SU-DHL-6 (cell line): ENCODE data around the gene CHCHD3.

Source experiments
- H2AFZ ChIP-seq: fragments of 200-600 bp; sonication (generic); 2 replicates; pipeline ENCODE4 v1.6.1; 2014; ENCODE audit warnings: low read depth, mild to moderate bottlenecking, moderate library complexity, mixed read lengths, antibody characterized with exemption, low read length; ENCODE audit not compliant: severe bottlenecking
- H3F3A ChIP-seq: fragments of 200-600 bp; shearing (Covaris generic); 2 replicates; pipeline ENCODE4 v1.6.0; 2016; ENCODE audit warnings: antibody characterized with exemption, mild to moderate bottlenecking; ENCODE audit not compliant: insufficient read depth
- H3K27ac ChIP-seq: fragments of 200-600 bp; sonication (generic); 2 replicates; pipeline ENCODE4 v1.5.1; 2016; ENCODE audit warnings: low read depth, mild to moderate bottlenecking, low read length, moderate library complexity, mixed read lengths
- H3K27me3 ChIP-seq: fragments of 200-600 bp; sonication (generic), shearing (Covaris generic); 2 replicates; pipeline ENCODE4 v1.6.0; 2014; ENCODE audit warnings: mild to moderate bottlenecking, low read length
- H3K36me3 ChIP-seq: fragments of 200-600 bp; sonication (generic); 2 replicates; pipeline ENCODE4 v1.6.1; 2014; ENCODE audit warnings: mild to moderate bottlenecking, low read length, mixed read lengths
- H3K4me2 ChIP-seq: fragments of 300-600, 200-600 bp; shearing (Covaris generic), sonication (generic); 2 replicates; pipeline ENCODE4 v1.6.0; 2014; ENCODE audit warnings: low read length, low read depth, mild to moderate bottlenecking; ENCODE audit not compliant: poor library complexity, severe bottlenecking
- H3K4me3 ChIP-seq: fragments of 200-600 bp; sonication (generic); 2 replicates; pipeline ENCODE4 v1.5.1; 2014; ENCODE audit warnings: antibody characterized with exemption, low read length, mild to moderate bottlenecking, mixed read lengths; ENCODE audit not compliant: insufficient read depth, poor library complexity, severe bottlenecking
- H3K79me2 ChIP-seq: fragments of 200-600 bp; sonication (generic); 2 replicates; pipeline ENCODE4 v1.6.1; 2014; ENCODE audit warnings: mild to moderate bottlenecking, low read length, moderate library complexity; ENCODE audit not compliant: insufficient read depth
- H3K9ac ChIP-seq: fragments of 200-600 bp; sonication (generic); 2 replicates; pipeline ENCODE4 v1.7.0; 2014; ENCODE audit warnings: mild to moderate bottlenecking, low read length
- H3K9me2 ChIP-seq: fragments of 200-600 bp; sonication (generic); replicated peaks from 2 replicates; pipeline ENCODE4 v1.6.1; 2014; ENCODE audit warnings: low read length; ENCODE audit not compliant: insufficient read depth
- H3K9me3 ChIP-seq: fragments of 200-600 bp; sonication (generic); 2 replicates; pipeline ENCODE4 v1.6.1; 2014; ENCODE audit warnings: low read length, mixed read lengths; ENCODE audit not compliant: insufficient read depth
- H4K20me1 ChIP-seq: fragments of 200-600 bp; sonication (generic); 2 replicates; pipeline ENCODE4 v1.6.1; 2014; ENCODE audit warnings: low read depth, mild to moderate bottlenecking, antibody characterized with exemption, low read length, moderate library complexity, mixed read lengths
- EZH2phosphoT487 ChIP-seq: fragments of 200-600 bp; sonication (generic), shearing (Covaris generic); conservative IDR thresholded peaks from 2 replicates; pipeline ENCODE4 v1.6.1; 2018; ENCODE audit warnings: mild to moderate bottlenecking, antibody characterized with exemption, low read length, moderate library complexity, mixed read lengths
- TF ChIP-seq, protein P1 (sequence below): fragments of 200-600 bp; sonication (generic); IDR thresholded peaks from one replicate; pipeline ENCODE4 v1.5.1; 2017; ENCODE audit warnings: antibody characterized with exemption, mild to moderate bottlenecking, low read length, moderate library complexity; ENCODE audit not compliant: insufficient read depth, poor library complexity, severe bottlenecking

CHCHD3 gene

DNA sequence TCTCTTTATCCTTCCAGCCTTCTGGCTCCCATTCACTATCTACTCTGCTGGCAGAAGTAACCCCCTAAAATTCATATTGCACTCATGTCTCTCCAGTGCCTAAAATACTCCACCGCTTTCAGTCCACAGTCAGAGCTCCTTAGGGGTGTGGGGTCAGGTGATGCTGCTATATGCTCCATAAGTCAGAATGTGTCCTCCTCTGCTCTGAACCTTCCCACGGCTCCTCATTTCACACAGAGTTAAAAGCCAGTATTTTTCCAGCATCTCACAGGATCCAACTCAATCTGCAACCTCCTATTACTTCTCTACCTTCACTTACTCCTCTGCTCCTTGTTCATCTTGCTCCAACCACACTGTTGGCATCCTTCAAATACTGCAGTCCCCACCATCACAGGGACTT, 31.1 kb upstream of the CHCHD3 start:
- Histone ChIP-seq H3K79me2 (no peaks in the 10 kb centered on the region), H3K27me3 (no peaks in the 10 kb centered on the region), H3K4me3 (no peak overlapping the region)

DNA sequence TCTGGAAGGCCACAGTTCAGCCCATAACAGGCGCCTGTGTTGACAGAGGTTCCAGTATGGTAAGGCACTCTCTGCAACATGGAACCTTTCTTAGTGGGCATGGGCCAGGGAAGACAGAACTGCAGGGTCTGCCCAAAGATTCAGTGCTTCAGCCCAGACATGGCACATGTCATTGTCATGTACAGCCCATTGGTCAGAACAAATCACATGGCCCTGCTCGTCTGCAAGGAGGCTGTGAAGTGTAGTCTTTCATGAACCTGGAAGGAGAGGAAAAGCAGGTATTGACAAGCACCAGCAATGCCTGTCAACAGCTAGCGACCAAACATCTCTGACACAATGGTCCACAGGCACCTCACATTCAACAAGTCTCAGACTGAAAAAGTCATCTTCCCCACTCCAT, 30.4 kb upstream of the CHCHD3 start:
- Histone ChIP-seq H3K79me2 (no peaks in the 10 kb centered on the region), H3K9ac (no peak overlapping the region), H3K36me3 (no peaks in the 10 kb centered on the region), H3K27ac (no peak overlapping the region), H3F3A (no peaks in the 10 kb centered on the region), H3K9me3 (no peaks in the 10 kb centered on the region), H4K20me1 (no peaks in the 10 kb centered on the region), H3K4me2 (no peak overlapping the region), H3K9me2 (no peaks in the 10 kb centered on the region), H3K27me3 (no peaks in the 10 kb centered on the region), H3K4me3 (no peak overlapping the region), H2AFZ (no peak overlapping the region)
- no peak for TF ChIP-seq EZH2phosphoT487
- TF ChIP-seq, protein P1, sequence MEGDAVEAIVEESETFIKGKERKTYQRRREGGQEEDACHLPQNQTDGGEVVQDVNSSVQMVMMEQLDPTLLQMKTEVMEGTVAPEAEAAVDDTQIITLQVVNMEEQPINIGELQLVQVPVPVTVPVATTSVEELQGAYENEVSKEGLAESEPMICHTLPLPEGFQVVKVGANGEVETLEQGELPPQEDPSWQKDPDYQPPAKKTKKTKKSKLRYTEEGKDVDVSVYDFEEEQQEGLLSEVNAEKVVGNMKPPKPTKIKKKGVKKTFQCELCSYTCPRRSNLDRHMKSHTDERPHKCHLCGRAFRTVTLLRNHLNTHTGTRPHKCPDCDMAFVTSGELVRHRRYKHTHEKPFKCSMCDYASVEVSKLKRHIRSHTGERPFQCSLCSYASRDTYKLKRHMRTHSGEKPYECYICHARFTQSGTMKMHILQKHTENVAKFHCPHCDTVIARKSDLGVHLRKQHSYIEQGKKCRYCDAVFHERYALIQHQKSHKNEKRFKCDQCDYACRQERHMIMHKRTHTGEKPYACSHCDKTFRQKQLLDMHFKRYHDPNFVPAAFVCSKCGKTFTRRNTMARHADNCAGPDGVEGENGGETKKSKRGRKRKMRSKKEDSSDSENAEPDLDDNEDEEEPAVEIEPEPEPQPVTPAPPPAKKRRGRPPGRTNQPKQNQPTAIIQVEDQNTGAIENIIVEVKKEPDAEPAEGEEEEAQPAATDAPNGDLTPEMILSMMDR, result no peak

More for the DNA sequence above, 31.1 kb upstream of the CHCHD3 start:
- no peak overlapping the region for H2AFZ ChIP-seq
- no peaks in the 10 kb centered on the region for H3K36me3 ChIP-seq
- no peak for TF ChIP-seq EZH2phosphoT487
- TF ChIP-seq, protein P1, result no peak
- H3K9me3 ChIP-seq, result no peaks in the 10 kb centered on the region
- H3K9me2 ChIP-seq, result no peaks in the 10 kb centered on the region
- no peaks in the 10 kb centered on the region for H3F3A ChIP-seq
- no peak overlapping the region for H3K27ac ChIP-seq
- H3K4me2 ChIP-seq, result no peak overlapping the region
- no peaks in the 10 kb centered on the region for H4K20me1 ChIP-seq
- H3K9ac ChIP-seq, result no peak overlapping the region

DNA sequence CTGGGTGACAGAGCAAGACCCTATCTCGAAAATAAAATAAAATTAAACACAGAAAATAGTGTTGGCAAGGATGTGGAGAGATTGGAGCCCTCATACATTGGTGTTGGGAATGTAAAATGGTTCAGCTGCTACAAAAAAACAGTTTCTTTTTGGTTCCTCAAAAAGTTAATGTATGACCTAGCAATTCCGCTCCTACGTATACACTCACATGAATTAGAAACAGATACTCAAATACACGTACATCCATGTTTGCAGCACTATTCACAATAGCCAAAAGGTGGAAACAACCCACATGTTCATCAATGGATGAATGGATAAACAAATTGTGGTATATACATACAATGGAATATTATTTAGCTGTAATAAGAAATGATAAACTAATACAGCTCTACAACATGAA, 28.4 kb upstream of the CHCHD3 start:
- Histone ChIP-seq H2AFZ (no peak overlapping the region), H3K9me2 (no peaks in the 10 kb centered on the region), H3K27me3 (no peaks in the 10 kb centered on the region)

More for the DNA sequence above, 28.4 kb upstream of the CHCHD3 start:
- Histone ChIP-seq H3K27ac (no peak overlapping the region), H3K79me2 (no peaks in the 10 kb centered on the region), H3K4me2 (no peak overlapping the region), H3K9ac (no peak overlapping the region), H3K4me3 (no peak overlapping the region), H3K9me3 (no peaks in the 10 kb centered on the region), H4K20me1 (no peaks in the 10 kb centered on the region), H3F3A (no peaks in the 10 kb centered on the region), H3K36me3 (no peaks in the 10 kb centered on the region)
- no peak for TF ChIP-seq EZH2phosphoT487
- TF ChIP-seq, protein P1, result no peak
